GM12878 (cell line): ENCODE measurements around the gene POFUT2. TPM values are rescaled to one million over a fixed set of nuclear protein-coding genes. Genes with fewer than 3 reads are reported as not detected.

Experiments used
- ATAC-seq: fragments of 200-7000 bp; cut with Tn5 transposase; 3 replicates; pipeline ENCODE4 v1.9.1; 2020; ENCODE audit warnings: mild to moderate bottlenecking, moderate library complexity
- BruUV-seq: library from RNA; stranded (reverse); fragments of 400-500 nt; replicated peaks from 2 replicates; lab custom pipeline; 2021; lab: Mats Ljungman, UMichigan
- CTCF ChIA-PET: fragments of 300-600 bp; sonication (Branson Sonifier 250); formaldehyde crosslinking; extraction: SDS; loops from one replicate; lab custom pipeline; 2021; ENCODE audit warnings: inconsistent platforms; lab: Yijun Ruan, JAX
- POLR2A ChIA-PET: fragments of 350-600 bp; formaldehyde crosslinking; extraction: SDS; loops from one replicate; lab custom pipeline; 2021; ENCODE audit warnings: inconsistent platforms; lab: Charles Lee
- RAD21 ChIA-PET: fragments of 300-600 bp; sonication (Branson Sonifier 250); formaldehyde crosslinking; loops from one replicate; lab custom pipeline; 2023; ENCODE audit warnings: antibody characterized with exemption; ENCODE audit not compliant: unreplicated experiment; lab: Charles Lee
- SMC1A ChIA-PET: fragments of 300-600 bp; sonication (Branson Sonifier 250); formaldehyde crosslinking; loops from one replicate; lab custom pipeline; 2023; ENCODE audit not compliant: unreplicated experiment, uncharacterized antibody; lab: Charles Lee
- DNase-seq: peaks from one replicate; pipeline ENCODE4 v3.0.0-alpha.2; 2011; ENCODE audit warnings: low read depth, low spot score
- FAIRE-seq: peaks from 3 replicates; lab custom pipeline; 2011; peaks lifted over from hg19 to GRCh38; lab: Jason Lieb, UNC
- H2AFZ ChIP-seq: 2 replicates; pipeline ENCODE4 v1.6.0; 2011; ENCODE audit warnings: low read depth, low read length, control low read depth; ENCODE audit not compliant: control insufficient read depth
- H3K27ac ChIP-seq: 2 replicates; pipeline ENCODE4 v1.5.1; 2011; ENCODE audit warnings: control low read depth; ENCODE audit not compliant: control insufficient read depth, insufficient read depth
- H3K27me3 ChIP-seq, 2 experiments: replicated peaks in 1 of 2; 2 replicates each; pipeline versions ENCODE4 v1.6.0 to v1.6.1; 2011; ENCODE audit warnings: low read length in 1 of 2; ENCODE audit not compliant: control insufficient read depth in 2 of 2, insufficient read depth in 2 of 2
- H3K36me3 ChIP-seq, 2 experiments: 2 replicates each; pipeline ENCODE4 v1.5.1; 2011; ENCODE audit warnings: low read length in 1 of 2; ENCODE audit not compliant: control insufficient read depth in 2 of 2, insufficient read depth in 2 of 2
- H3K4me1 ChIP-seq: 2 replicates; pipeline ENCODE4 v1.6.1; 2011; ENCODE audit warnings: mild to moderate bottlenecking, low read length, moderate library complexity, mixed read lengths; ENCODE audit not compliant: control insufficient read depth, insufficient read depth
- H3K4me2 ChIP-seq: 2 replicates; pipeline ENCODE4 v1.6.0; 2011; ENCODE audit warnings: control low read depth; ENCODE audit not compliant: control insufficient read depth, insufficient read depth
- H3K4me3 ChIP-seq: fragments of 200-600 bp; sonication (generic); 2 replicates; pipeline ENCODE4 v1.5.1; 2016
- H3K79me2 ChIP-seq: 2 replicates; pipeline ENCODE4 v1.6.0; 2011; ENCODE audit warnings: low read length; ENCODE audit not compliant: control insufficient read depth, insufficient read depth
- H3K9ac ChIP-seq: 2 replicates; pipeline ENCODE4 v1.8.0; 2011; ENCODE audit warnings: low read length, control low read depth, mixed read lengths; ENCODE audit not compliant: control insufficient read depth, insufficient read depth
- H3K9me3 ChIP-seq: replicated peaks from 3 replicates; pipeline ENCODE4 v1.5.1; 2011; ENCODE audit warnings: mild to moderate bottlenecking, low read length; ENCODE audit not compliant: control insufficient read depth, insufficient read depth
- H4K20me1 ChIP-seq: 2 replicates; pipeline ENCODE4 v1.6.0; 2011; ENCODE audit not compliant: control insufficient read depth, insufficient read depth
- ASH2L ChIP-seq: fragments of 300-600, 200-600 bp; sonication (generic); IDR thresholded peaks from 2 replicates; pipeline ENCODE4 v1.6.1; 2017; ENCODE audit warnings: low read depth, mild to moderate bottlenecking, borderline replicate concordance
- CBX3 ChIP-seq: fragments of 200-600 bp; sonication (generic); IDR thresholded peaks from 2 replicates; pipeline ENCODE4 v1.6.1; 2016; ENCODE audit warnings: low read depth, borderline replicate concordance
- CREB1 ChIP-seq: IDR thresholded peaks from 2 replicates; pipeline ENCODE4 v1.6.1; 2012; ENCODE audit warnings: low read depth, mild to moderate bottlenecking, inconsistent platforms
- EP300 ChIP-seq, 2 experiments: fragments of 150-350 bp in 1 of 2; IDR thresholded peaks; 2 replicates each; pipeline ENCODE4 v1.6.1; 2011 to 2012; ENCODE audit warnings: low read depth in 2 of 2, low read length in 2 of 2, borderline replicate concordance in 1 of 2, improper control_type of control experiment in 1 of 2, inconsistent platforms in 1 of 2; ENCODE audit not compliant: control insufficient read depth in 1 of 2
- HDAC2 ChIP-seq: fragments of 200-600 bp; sonication (generic); IDR thresholded peaks from 2 replicates; pipeline ENCODE4 v1.6.1; 2017
- IKZF2 ChIP-seq, 2 experiments: fragments of 450-650 bp; IDR thresholded peaks; 2 replicates each; pipeline ENCODE4 v1.6.1; 2017; ENCODE audit warnings: mild to moderate bottlenecking in 2 of 2, moderate library complexity in 2 of 2
- JUND ChIP-seq: IDR thresholded peaks from 2 replicates; pipeline ENCODE4 v1.6.1; 2012; ENCODE audit warnings: low read depth, mild to moderate bottlenecking, low read length, improper control_type of control experiment, moderate library complexity
- KLF5 ChIP-seq: fragments of 450-650 bp; IDR thresholded peaks from 2 replicates; pipeline ENCODE4 v1.6.1; 2014; ENCODE audit warnings: mild to moderate bottlenecking; ENCODE audit not compliant: partially characterized antibody
- MXI1 ChIP-seq: fragments of 150-350 bp; IDR thresholded peaks from 2 replicates; pipeline ENCODE4 v1.6.1; 2011; ENCODE audit warnings: low read depth, mild to moderate bottlenecking, inconsistent platforms, low read length, improper control_type of control experiment
- MYC ChIP-seq: IDR thresholded peaks from 2 replicates; pipeline ENCODE4 v1.6.1; 2011; ENCODE audit warnings: mild to moderate bottlenecking, low read length, moderate library complexity, inconsistent platforms; ENCODE audit not compliant: insufficient read depth, insufficient replicate concordance, insufficient read length, severe bottlenecking
- RAD51 ChIP-seq: fragments of 450-650 bp; IDR thresholded peaks from 2 replicates; pipeline ENCODE4 v1.6.1; 2016; ENCODE audit warnings: moderate library complexity, mild to moderate bottlenecking, inconsistent platforms
- RFX5 ChIP-seq: IDR thresholded peaks from 2 replicates; pipeline ENCODE4 v1.6.1; 2011; ENCODE audit warnings: low read depth, low read length, improper control_type of control experiment
- SIN3A ChIP-seq: IDR thresholded peaks from 2 replicates; pipeline ENCODE4 v1.6.1; 2012; ENCODE audit warnings: low read depth, low read length, improper control_type of control experiment
- ZNF274 ChIP-seq: IDR thresholded peaks from one replicate; pipeline ENCODE4 v1.8.0; 2011; ENCODE audit not compliant: insufficient read length, insufficient read depth
- WGBS: methylation state at CpG from one replicate; pipeline ENCODE4 v1.1.6; 2016; ENCODE audit warnings: low lambda C conversion rate; ENCODE audit not compliant: insufficient replicate concordance, insufficient coverage; ENCODE audit errors: missing lambda C conversion rate; 5-methylcytosine and 5-hydroxymethylcytosine counted together
- in situ Hi-C: fragments of 300-500 bp; cut with MboI; formaldehyde crosslinking; loops from 9 replicates; pipeline ENCODE4 v1.14.3; 2018; ENCODE audit warnings: mixed read lengths
- intact Hi-C: fragments of 100-400 bp; cut with micrococcal nuclease; formaldehyde crosslinking; loops from one replicate; pipeline ENCODE4 v1.14.2; 2022; ENCODE audit not compliant: unreplicated experiment
- polyA plus RNA-seq, 11 experiments: library from polyadenylated mRNA; depleted of rRNA in 4 of 11; unstranded in 6 of 11; stranded (reverse) in 5 of 11; fragments of >200 nt; fragmentation: Nextera tagmentation in 4 of 11; fragmentation: Illumina TruSeq in 1 of 11; extraction: Ambion mirVana in 4 of 11; extraction: Trizol in 1 of 11; gene quantifications; 1 replicate in 1 of 11; 2 replicates in 10 of 11; pipeline versions ENCODE4 v1.2.1 to v1.2.3, GENCODE V29; 2011 to 2016; ENCODE audit warnings: inconsistent platforms in 2 of 11, missing spikeins in 2 of 11, low read depth in 1 of 11
- total RNA-seq, 4 experiments: library from RNA; depleted of rRNA in 3 of 4; stranded (reverse); fragments of >200 nt in 3 of 4; fragmentation: Illumina TruSeq in 1 of 4; extraction: Trizol in 1 of 4; gene quantifications; 2 replicates each; pipeline versions ENCODE4 v1.2.1 to v1.2.3, GENCODE V29; 2013 to 2021
- TF ChIP-seq, protein P1 (sequence below): IDR thresholded peaks from 2 replicates; pipeline ENCODE4 v1.6.1; 2012; ENCODE audit warnings: low read depth, low read length, improper control_type of control experiment
- TF ChIP-seq, protein P2 (sequence below): fragments of 450-650 bp; IDR thresholded peaks from 2 replicates; pipeline ENCODE4 v1.6.1; 2017; ENCODE audit warnings: borderline replicate concordance
- TF ChIP-seq, protein P3 (sequence below): fragments of 150-350 bp; IDR thresholded peaks from 2 replicates; pipeline ENCODE4 v1.6.1; 2014; ENCODE audit warnings: mild to moderate bottlenecking, low read depth, low read length
- TF ChIP-seq, protein P4 (sequence below): fragments of 450-650 bp; IDR thresholded peaks from 2 replicates; pipeline ENCODE4 v1.6.1; 2017; ENCODE audit warnings: mild to moderate bottlenecking, moderate library complexity

The POFUT2 gene
- total and polyA plus RNA-seq, 10 of the 15 experiments (the other 5 are each of a cell fraction or from before 2014, with no cell fraction given) = 1.2 to 15.1 (median 6.8) TPM

DNA sequence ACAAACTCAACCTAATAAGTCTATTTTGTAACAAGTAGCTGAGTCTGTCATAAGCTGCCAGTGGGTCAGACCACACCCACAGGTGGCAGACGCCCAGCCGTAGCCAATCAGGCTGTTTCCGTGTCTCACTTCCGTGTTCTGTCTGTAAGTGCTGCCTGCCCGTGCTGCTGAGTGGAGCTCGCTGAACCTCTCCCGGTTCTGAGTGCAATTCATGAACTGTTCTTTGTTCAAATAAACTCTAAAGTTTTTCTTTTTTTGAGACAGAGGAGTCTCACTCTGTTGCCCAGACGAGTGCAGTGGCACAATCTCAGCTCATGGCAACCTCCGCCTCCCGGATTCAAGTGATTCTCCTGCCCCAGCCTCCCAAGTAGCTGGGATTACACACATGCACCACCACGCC is 25.1 kb downstream of the POFUT2 start:
- ChIA-PET CTCF (no interaction called here), RAD21 (no interaction called here), SMC1A (no interaction called here), POLR2A (no interaction called here)
- ATAC-seq (no peak), FAIRE-seq (no peak), DNase-seq (no peak)
- no peak overlapping the region for H3K4me3 ChIP-seq
- H3K36me3 ChIP-seq = peaks cover 8 to 15% of the 10 kb centered on the region in 2 experiments; a peak in 3 of 4 replicates
- no peak overlapping the region for H3K9ac ChIP-seq
- WGBS = 83% methylated on average over 11 of the region's 11 CpGs
- no peak overlapping the region for H3K4me2 ChIP-seq
- TF ChIP-seq RAD51 (no peak), ASH2L (no peak), KLF5 (no peak), ZNF274 (no peak), HDAC2 (no peak), IKZF2 (IDR thresholded peaks at IDR 0.05) (no peak), CREB1 (no peak), MYC (no peak), CBX3 (no peak), MXI1 (no peak), SIN3A (no peak), RFX5 (no peak), JUND (no peak), EP300 (IDR thresholded peaks at IDR 0.05; ENCODE audit: borderline replicate concordance in 1 of 2, control insufficient read depth in 1 of 2, low read depth in 2 of 2, low read length in 2 of 2) (no peak)
- TF ChIP-seq, protein P1, sequence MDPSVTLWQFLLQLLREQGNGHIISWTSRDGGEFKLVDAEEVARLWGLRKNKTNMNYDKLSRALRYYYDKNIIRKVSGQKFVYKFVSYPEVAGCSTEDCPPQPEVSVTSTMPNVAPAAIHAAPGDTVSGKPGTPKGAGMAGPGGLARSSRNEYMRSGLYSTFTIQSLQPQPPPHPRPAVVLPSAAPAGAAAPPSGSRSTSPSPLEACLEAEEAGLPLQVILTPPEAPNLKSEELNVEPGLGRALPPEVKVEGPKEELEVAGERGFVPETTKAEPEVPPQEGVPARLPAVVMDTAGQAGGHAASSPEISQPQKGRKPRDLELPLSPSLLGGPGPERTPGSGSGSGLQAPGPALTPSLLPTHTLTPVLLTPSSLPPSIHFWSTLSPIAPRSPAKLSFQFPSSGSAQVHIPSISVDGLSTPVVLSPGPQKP = no peak
- TF ChIP-seq, protein P2, sequence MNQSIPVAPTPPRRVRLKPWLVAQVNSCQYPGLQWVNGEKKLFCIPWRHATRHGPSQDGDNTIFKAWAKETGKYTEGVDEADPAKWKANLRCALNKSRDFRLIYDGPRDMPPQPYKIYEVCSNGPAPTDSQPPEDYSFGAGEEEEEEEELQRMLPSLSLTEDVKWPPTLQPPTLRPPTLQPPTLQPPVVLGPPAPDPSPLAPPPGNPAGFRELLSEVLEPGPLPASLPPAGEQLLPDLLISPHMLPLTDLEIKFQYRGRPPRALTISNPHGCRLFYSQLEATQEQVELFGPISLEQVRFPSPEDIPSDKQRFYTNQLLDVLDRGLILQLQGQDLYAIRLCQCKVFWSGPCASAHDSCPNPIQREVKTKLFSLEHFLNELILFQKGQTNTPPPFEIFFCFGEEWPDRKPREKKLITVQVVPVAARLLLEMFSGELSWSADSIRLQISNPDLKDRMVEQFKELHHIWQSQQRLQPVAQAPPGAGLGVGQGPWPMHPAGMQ = no peak
- TF ChIP-seq, protein P3, sequence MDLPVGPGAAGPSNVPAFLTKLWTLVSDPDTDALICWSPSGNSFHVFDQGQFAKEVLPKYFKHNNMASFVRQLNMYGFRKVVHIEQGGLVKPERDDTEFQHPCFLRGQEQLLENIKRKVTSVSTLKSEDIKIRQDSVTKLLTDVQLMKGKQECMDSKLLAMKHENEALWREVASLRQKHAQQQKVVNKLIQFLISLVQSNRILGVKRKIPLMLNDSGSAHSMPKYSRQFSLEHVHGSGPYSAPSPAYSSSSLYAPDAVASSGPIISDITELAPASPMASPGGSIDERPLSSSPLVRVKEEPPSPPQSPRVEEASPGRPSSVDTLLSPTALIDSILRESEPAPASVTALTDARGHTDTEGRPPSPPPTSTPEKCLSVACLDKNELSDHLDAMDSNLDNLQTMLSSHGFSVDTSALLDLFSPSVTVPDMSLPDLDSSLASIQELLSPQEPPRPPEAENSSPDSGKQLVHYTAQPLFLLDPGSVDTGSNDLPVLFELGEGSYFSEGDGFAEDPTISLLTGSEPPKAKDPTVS = no peak
- TF ChIP-seq, protein P4, sequence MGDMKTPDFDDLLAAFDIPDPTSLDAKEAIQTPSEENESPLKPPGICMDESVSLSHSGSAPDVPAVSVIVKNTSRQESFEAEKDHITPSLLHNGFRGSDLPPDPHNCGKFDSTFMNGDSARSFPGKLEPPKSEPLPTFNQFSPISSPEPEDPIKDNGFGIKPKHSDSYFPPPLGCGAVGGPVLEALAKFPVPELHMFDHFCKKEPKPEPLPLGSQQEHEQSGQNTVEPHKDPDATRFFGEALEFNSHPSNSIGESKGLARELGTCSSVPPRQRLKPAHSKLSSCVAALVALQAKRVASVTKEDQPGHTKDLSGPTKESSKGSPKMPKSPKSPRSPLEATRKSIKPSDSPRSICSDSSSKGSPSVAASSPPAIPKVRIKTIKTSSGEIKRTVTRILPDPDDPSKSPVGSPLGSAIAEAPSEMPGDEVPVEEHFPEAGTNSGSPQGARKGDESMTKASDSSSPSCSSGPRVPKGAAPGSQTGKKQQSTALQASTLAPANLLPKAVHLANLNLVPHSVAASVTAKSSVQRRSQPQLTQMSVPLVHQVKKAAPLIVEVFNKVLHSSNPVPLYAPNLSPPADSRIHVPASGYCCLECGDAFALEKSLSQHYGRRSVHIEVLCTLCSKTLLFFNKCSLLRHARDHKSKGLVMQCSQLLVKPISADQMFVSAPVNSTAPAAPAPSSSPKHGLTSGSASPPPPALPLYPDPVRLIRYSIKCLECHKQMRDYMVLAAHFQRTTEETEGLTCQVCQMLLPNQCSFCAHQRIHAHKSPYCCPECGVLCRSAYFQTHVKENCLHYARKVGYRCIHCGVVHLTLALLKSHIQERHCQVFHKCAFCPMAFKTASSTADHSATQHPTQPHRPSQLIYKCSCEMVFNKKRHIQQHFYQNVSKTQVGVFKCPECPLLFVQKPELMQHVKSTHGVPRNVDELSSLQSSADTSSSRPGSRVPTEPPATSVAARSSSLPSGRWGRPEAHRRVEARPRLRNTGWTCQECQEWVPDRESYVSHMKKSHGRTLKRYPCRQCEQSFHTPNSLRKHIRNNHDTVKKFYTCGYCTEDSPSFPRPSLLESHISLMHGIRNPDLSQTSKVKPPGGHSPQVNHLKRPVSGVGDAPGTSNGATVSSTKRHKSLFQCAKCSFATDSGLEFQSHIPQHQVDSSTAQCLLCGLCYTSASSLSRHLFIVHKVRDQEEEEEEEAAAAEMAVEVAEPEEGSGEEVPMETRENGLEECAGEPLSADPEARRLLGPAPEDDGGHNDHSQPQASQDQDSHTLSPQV = no peak
- no peaks in the 10 kb centered on the region for H3K27me3 ChIP-seq
- no peaks in the 10 kb centered on the region for H3K9me3 ChIP-seq
- H4K20me1 ChIP-seq = no peaks in the 10 kb centered on the region
- H2AFZ ChIP-seq = no peak overlapping the region
- no peaks in the 10 kb centered on the region for H3K79me2 ChIP-seq
- H3K4me1 ChIP-seq = peaks cover 5% of the 10 kb centered on the region
- no peak overlapping the region for H3K27ac ChIP-seq
- intact Hi-C loops = no loop called here
- in situ Hi-C loops = no loop called here
- BruUV-seq = no TSS peak
